ENCODE data around the gene KIF3A. TPM values are rescaled to one million over a fixed set of nuclear protein-coding genes. Genes with fewer than 3 reads are reported as not detected.

Gene KIF3A
- total RNA-seq, 1 donor from 2014 or later, result 11.9 TPM

- peaks cover 31% of the 10 kb centered on the region for H3K27me3 ChIP-seq (ENCODE audit: low read depth)
- intact Hi-C loops (cut with micrococcal nuclease), result no loop called here
- H3K4me1 ChIP-seq, result no peaks in the 10 kb centered on the region
- H3K9me3 ChIP-seq (replicated peaks), result no peaks in the 10 kb centered on the region
- no peak for DNase-seq
- no peaks in the 10 kb centered on the region for H3K36me3 ChIP-seq
- TF ChIP-seq CTCF (IDR thresholded peaks at IDR 0.05; ENCODE audit: borderline replicate concordance), result no peak
- no peak overlapping the region for H3K4me3 ChIP-seq
- H3K27ac ChIP-seq (replicated peaks), result no peak overlapping the region
These were observed 74.2 kb downstream of the KIF3A start for GRCh38 chr5:132662925-132663770.

GRCh38 chr5:132662004-132662401 lies 75.3 kb downstream of the KIF3A start:
- intact Hi-C loops (cut with micrococcal nuclease), result no loop called here
- peaks cover 32% of the 10 kb centered on the region for H3K27me3 ChIP-seq (ENCODE audit: low read depth)
- no peaks in the 10 kb centered on the region for H3K4me1 ChIP-seq

GRCh38 chr5:132661231-132662003 lies 75.9 kb downstream of the KIF3A start:
- H3K4me1 ChIP-seq, result peaks cover 4% of the 10 kb centered on the region
- intact Hi-C loops (cut with micrococcal nuclease), result no loop called here
- no peak for TF ChIP-seq CTCF (IDR thresholded peaks at IDR 0.05; ENCODE audit: borderline replicate concordance)
- no peak overlapping the region for H3K4me3 ChIP-seq
- H3K9me3 ChIP-seq (replicated peaks), result no peaks in the 10 kb centered on the region
- H3K27ac ChIP-seq (replicated peaks), result no peak overlapping the region
- no peak for DNase-seq
- peaks cover 32% of the 10 kb centered on the region for H3K27me3 ChIP-seq (ENCODE audit: low read depth)
- no peaks in the 10 kb centered on the region for H3K36me3 ChIP-seq

More at GRCh38 chr5:132662004-132662401, 75.3 kb downstream of the KIF3A start:
- H3K4me3 ChIP-seq, result no peak overlapping the region
- no peaks in the 10 kb centered on the region for H3K9me3 ChIP-seq (replicated peaks)
- DNase-seq, result no peak
- no peaks in the 10 kb centered on the region for H3K36me3 ChIP-seq
- no peak overlapping the region for H3K27ac ChIP-seq (replicated peaks)
- TF ChIP-seq CTCF (IDR thresholded peaks at IDR 0.05; ENCODE audit: borderline replicate concordance), result no peak

GRCh38 chr5:132659598-132660493 lies 77.5 kb downstream of the KIF3A start:
- H3K27ac ChIP-seq (replicated peaks), result no peak overlapping the region
- TF ChIP-seq CTCF (IDR thresholded peaks at IDR 0.05; ENCODE audit: borderline replicate concordance), result no peak
- H3K9me3 ChIP-seq (replicated peaks), result no peaks in the 10 kb centered on the region
- intact Hi-C loops (cut with micrococcal nuclease), result no loop called here
- no peak overlapping the region for H3K4me3 ChIP-seq
- DNase-seq, result no peak
- H3K36me3 ChIP-seq, result no peaks in the 10 kb centered on the region
- H3K4me1 ChIP-seq, result peaks cover 14% of the 10 kb centered on the region
- peaks cover 35% of the 10 kb centered on the region for H3K27me3 ChIP-seq (ENCODE audit: low read depth)

Data from left ventricle myocardium inferior (tissue), 1 donor.